GM23338 (cell line): Measurements from ENCODE around the gene SLC9B1. TPM values are rescaled to one million over a fixed set of nuclear protein-coding genes. Genes with fewer than 3 reads are reported as not detected.

Source experiments
- ATAC-seq: fragments of 200-7000 bp; cut with Tn5 transposase; 3 replicates; pipeline ENCODE4 v1.9.1; 2020
- DNase-seq: peaks from one replicate; pipeline ENCODE4 v3.0.0-alpha.2; 2015; ENCODE audit warnings: low spot score
- H2AFZ ChIP-seq: fragments of 200-600 bp; sonication (generic); 2 replicates; pipeline ENCODE4 v1.8.0; 2016; ENCODE audit warnings: antibody characterized with exemption, mild to moderate bottlenecking, moderate library complexity
- H3F3A ChIP-seq: fragments of 200-600 bp; sonication (generic); replicated peaks from 2 replicates; pipeline ENCODE4 v1.8.0; 2017; ENCODE audit warnings: antibody characterized with exemption, mixed run types, low read depth
- H3K27ac ChIP-seq: fragments of 200-600 bp; sonication (generic); 2 replicates; pipeline ENCODE4 v1.6.1; 2016; ENCODE audit warnings: low read depth
- H3K27me3 ChIP-seq: fragments of 200-600 bp; sonication (generic); 2 replicates; pipeline ENCODE4 v1.8.0; 2016; ENCODE audit warnings: mild to moderate bottlenecking, mixed run types, moderate library complexity; ENCODE audit not compliant: insufficient read depth
- H3K36me3 ChIP-seq: fragments of 200-600 bp; sonication (generic); 2 replicates; pipeline ENCODE4 v1.8.0; 2016; ENCODE audit warnings: mild to moderate bottlenecking; ENCODE audit not compliant: insufficient read depth
- H3K4me1 ChIP-seq: fragments of 200-600 bp; sonication (generic); 2 replicates; pipeline ENCODE4 v1.8.0; 2016; ENCODE audit warnings: mild to moderate bottlenecking, moderate library complexity; ENCODE audit not compliant: insufficient read depth
- H3K4me2 ChIP-seq: fragments of 200-600 bp; sonication (generic); 2 replicates; pipeline ENCODE4 v1.7.1; 2017; ENCODE audit warnings: mixed run types
- H3K4me3 ChIP-seq: fragments of 200-600 bp; sonication (generic); 2 replicates; pipeline ENCODE4 v1.6.1; 2016; ENCODE audit warnings: mixed run types
- H3K79me2 ChIP-seq: fragments of 200-600 bp; sonication (generic); replicated peaks from 2 replicates; pipeline ENCODE4 v1.8.0; 2017; ENCODE audit warnings: mild to moderate bottlenecking; ENCODE audit not compliant: insufficient read depth
- H3K9me2 ChIP-seq: fragments of 200-600 bp; sonication (generic); 2 replicates; pipeline ENCODE4 v1.8.0; 2017; ENCODE audit not compliant: insufficient read depth
- H4K20me1 ChIP-seq: fragments of 200-600 bp; sonication (generic); replicated peaks from 2 replicates; pipeline ENCODE4 v1.8.0; 2017; ENCODE audit warnings: mild to moderate bottlenecking; ENCODE audit not compliant: insufficient read depth
- H3K27ac Mint-ChIP-seq: 2 replicates; pipeline ENCODE4 v1.8.0; 2020; ENCODE audit warnings: inconsistent platforms, mild to moderate bottlenecking, moderate library complexity, mixed read lengths
- H3K27me3 Mint-ChIP-seq: 3 replicates; pipeline ENCODE4 v1.8.0; 2022; ENCODE audit warnings: low read depth, mild to moderate bottlenecking, moderate library complexity, mixed read lengths, inconsistent platforms; ENCODE audit not compliant: insufficient read depth, poor library complexity
- H3K36me3 Mint-ChIP-seq: 3 replicates; pipeline ENCODE4 v1.8.0; 2021; ENCODE audit warnings: low read depth, mild to moderate bottlenecking, inconsistent platforms, moderate library complexity, mixed read lengths
- H3K4me1 Mint-ChIP-seq: 3 replicates; pipeline ENCODE4 v1.8.0; 2020; ENCODE audit warnings: mild to moderate bottlenecking, inconsistent platforms, mixed read lengths
- H3K4me3 Mint-ChIP-seq: 3 replicates; pipeline ENCODE4 v1.8.0; 2021; ENCODE audit warnings: moderate library complexity, mild to moderate bottlenecking, inconsistent platforms, mixed read lengths
- H3K9me3 Mint-ChIP-seq: 3 replicates; pipeline ENCODE4 v1.8.0; 2020; ENCODE audit warnings: moderate library complexity, mild to moderate bottlenecking, inconsistent platforms, mixed read lengths
- CREB1 ChIP-seq: fragments of 250-450 bp; sonication (Bioruptor Pico); IDR thresholded peaks from 2 replicates; pipeline ENCODE4 v1.5.0; 2020; ENCODE audit warnings: low read depth, mild to moderate bottlenecking, moderate library complexity
- STAT1 ChIP-seq: IDR thresholded peaks from one replicate; pipeline ENCODE4 v1.6.1; 2016; ENCODE audit warnings: antibody characterized with exemption; ENCODE audit not compliant: unreplicated experiment
- ZNF331 ChIP-seq: fragments of 250-450 bp; sonication (Bioruptor Pico); IDR thresholded peaks from 2 replicates; pipeline ENCODE4 v1.5.0; 2020; ENCODE audit warnings: low read depth, mild to moderate bottlenecking, moderate library complexity
- polyA plus RNA-seq: library from polyadenylated mRNA; unstranded; fragments of >200 nt; fragmentation: Nextera tagmentation; extraction: Ambion mirVana; gene quantifications from 2 replicates; pipeline ENCODE4 v1.2.1, GENCODE V29; 2016
- total RNA-seq: library from RNA; depleted of rRNA; stranded (reverse); fragments of >200 nt; shearing (Covaris generic); gene quantifications from 2 replicates; pipeline ENCODE4 v1.2.3, GENCODE V29; 2014
- TF ChIP-seq, protein P1 (sequence below), 2 experiments: fragments of 200-600 bp in 1 of 2; sonication (generic) in 1 of 2; conservative IDR thresholded peaks; 2 replicates each; pipeline versions ENCODE4 v1.5.1 to v1.6.1; 2016 to 2017; ENCODE audit warnings: antibody characterized with exemption in 2 of 2, low read depth in 2 of 2, mild to moderate bottlenecking in 2 of 2, moderate library complexity in 1 of 2
- TF ChIP-seq, protein P2 (sequence below): fragments of 250-450 bp; sonication (Bioruptor Pico); IDR thresholded peaks from 2 replicates; pipeline ENCODE4 v1.5.0; 2020; ENCODE audit warnings: mild to moderate bottlenecking, moderate library complexity

SLC9B1 gene
- total and polyA plus RNA-seq, 2 experiments from 2014 or later: 0.66 to 0.80 TPM

DNA sequence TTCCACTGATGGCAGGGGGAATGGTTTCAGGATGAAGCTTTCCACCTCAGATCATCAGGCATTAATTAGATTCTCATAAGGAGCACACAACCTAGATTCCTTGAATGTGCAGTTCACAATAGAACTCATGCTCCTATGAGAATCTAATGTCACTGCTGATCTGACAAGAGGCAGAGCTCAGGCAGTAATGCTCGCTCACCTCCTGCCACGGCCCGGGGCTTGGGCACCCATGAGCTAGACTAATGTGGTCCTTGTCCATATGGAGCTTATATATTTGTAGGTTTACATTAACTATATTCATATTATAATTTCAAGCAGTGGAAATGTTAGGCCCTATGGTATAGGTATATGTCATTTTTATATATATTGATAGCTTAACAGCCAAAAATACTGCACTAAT lies 32.6 kb upstream of the SLC9B1 start:
- DNase-seq (no peak), ATAC-seq (no peak)
- no peak for TF ChIP-seq CREB1
- no peaks in the 10 kb centered on the region for H3K36me3 Mint-ChIP-seq
- Histone ChIP-seq H2AFZ (no peak overlapping the region), H3K4me3 (no peak overlapping the region), H3K9me2 (no peaks in the 10 kb centered on the region), H3K79me2 (no peaks in the 10 kb centered on the region), H3K36me3 (no peaks in the 10 kb centered on the region), H3K4me2 (no peak overlapping the region), H3F3A (no peaks in the 10 kb centered on the region), H3K4me1 (no peaks in the 10 kb centered on the region), H4K20me1 (no peaks in the 10 kb centered on the region), H3K27ac (no peak overlapping the region), H3K27me3 (no peaks in the 10 kb centered on the region)
- no peak overlapping the region for H3K27ac Mint-ChIP-seq
- H3K27me3 Mint-ChIP-seq: no peaks in the 10 kb centered on the region
- H3K4me3 Mint-ChIP-seq: no peak overlapping the region
- no peaks in the 10 kb centered on the region for H3K4me1 Mint-ChIP-seq
- no peaks in the 10 kb centered on the region for H3K9me3 Mint-ChIP-seq

DNA sequence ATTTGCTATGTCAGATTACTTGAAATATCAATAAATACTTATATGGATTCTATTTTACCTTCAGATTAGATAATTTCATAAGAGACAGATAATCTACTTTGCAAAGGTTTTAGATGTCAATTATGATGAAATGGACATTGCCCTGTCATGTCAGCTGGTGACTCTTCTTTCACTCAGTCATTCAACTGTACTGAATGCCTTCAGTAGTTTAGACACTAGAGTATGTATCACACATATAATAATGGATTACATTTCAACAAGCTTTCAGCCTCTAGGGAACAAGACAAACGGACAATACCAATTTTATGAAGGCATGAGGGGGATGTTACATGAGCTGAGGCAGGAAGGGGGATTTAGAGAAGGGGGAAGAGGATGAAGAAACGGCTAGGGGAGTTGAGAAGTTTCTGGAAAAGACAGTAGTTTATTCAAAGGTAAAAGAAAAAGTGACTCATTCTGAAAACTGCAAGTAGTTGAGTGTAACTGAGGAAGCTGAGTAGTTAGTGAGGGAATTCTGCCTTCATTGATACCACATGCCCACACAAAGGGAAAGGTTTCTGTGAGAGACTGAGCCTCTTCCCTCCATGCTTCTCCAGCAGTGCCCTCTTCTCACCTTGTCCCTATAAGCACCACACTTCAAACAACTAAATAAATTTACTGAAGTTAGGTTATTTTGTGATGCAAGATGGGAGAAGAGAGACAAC lies 31.4 kb upstream of the SLC9B1 start:
- Mint-ChIP-seq H3K4me1 (peaks cover 5% of the 10 kb centered on the region), H3K27me3 (no peaks in the 10 kb centered on the region), H3K36me3 (no peaks in the 10 kb centered on the region), H3K9me3 (no peaks in the 10 kb centered on the region), H3K27ac (no peak overlapping the region), H3K4me3 (no peak overlapping the region)
- no peak overlapping the region for H3K4me2 ChIP-seq
- TF ChIP-seq, protein P1, sequence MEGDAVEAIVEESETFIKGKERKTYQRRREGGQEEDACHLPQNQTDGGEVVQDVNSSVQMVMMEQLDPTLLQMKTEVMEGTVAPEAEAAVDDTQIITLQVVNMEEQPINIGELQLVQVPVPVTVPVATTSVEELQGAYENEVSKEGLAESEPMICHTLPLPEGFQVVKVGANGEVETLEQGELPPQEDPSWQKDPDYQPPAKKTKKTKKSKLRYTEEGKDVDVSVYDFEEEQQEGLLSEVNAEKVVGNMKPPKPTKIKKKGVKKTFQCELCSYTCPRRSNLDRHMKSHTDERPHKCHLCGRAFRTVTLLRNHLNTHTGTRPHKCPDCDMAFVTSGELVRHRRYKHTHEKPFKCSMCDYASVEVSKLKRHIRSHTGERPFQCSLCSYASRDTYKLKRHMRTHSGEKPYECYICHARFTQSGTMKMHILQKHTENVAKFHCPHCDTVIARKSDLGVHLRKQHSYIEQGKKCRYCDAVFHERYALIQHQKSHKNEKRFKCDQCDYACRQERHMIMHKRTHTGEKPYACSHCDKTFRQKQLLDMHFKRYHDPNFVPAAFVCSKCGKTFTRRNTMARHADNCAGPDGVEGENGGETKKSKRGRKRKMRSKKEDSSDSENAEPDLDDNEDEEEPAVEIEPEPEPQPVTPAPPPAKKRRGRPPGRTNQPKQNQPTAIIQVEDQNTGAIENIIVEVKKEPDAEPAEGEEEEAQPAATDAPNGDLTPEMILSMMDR (conservative IDR thresholded peaks at IDR 0.05; ENCODE audit: low read depth in 2 of 2): no peak
- TF ChIP-seq ZNF331 (CRISPR knock-in tag) (no peak), STAT1 (no peak)
- TF ChIP-seq, protein P2, sequence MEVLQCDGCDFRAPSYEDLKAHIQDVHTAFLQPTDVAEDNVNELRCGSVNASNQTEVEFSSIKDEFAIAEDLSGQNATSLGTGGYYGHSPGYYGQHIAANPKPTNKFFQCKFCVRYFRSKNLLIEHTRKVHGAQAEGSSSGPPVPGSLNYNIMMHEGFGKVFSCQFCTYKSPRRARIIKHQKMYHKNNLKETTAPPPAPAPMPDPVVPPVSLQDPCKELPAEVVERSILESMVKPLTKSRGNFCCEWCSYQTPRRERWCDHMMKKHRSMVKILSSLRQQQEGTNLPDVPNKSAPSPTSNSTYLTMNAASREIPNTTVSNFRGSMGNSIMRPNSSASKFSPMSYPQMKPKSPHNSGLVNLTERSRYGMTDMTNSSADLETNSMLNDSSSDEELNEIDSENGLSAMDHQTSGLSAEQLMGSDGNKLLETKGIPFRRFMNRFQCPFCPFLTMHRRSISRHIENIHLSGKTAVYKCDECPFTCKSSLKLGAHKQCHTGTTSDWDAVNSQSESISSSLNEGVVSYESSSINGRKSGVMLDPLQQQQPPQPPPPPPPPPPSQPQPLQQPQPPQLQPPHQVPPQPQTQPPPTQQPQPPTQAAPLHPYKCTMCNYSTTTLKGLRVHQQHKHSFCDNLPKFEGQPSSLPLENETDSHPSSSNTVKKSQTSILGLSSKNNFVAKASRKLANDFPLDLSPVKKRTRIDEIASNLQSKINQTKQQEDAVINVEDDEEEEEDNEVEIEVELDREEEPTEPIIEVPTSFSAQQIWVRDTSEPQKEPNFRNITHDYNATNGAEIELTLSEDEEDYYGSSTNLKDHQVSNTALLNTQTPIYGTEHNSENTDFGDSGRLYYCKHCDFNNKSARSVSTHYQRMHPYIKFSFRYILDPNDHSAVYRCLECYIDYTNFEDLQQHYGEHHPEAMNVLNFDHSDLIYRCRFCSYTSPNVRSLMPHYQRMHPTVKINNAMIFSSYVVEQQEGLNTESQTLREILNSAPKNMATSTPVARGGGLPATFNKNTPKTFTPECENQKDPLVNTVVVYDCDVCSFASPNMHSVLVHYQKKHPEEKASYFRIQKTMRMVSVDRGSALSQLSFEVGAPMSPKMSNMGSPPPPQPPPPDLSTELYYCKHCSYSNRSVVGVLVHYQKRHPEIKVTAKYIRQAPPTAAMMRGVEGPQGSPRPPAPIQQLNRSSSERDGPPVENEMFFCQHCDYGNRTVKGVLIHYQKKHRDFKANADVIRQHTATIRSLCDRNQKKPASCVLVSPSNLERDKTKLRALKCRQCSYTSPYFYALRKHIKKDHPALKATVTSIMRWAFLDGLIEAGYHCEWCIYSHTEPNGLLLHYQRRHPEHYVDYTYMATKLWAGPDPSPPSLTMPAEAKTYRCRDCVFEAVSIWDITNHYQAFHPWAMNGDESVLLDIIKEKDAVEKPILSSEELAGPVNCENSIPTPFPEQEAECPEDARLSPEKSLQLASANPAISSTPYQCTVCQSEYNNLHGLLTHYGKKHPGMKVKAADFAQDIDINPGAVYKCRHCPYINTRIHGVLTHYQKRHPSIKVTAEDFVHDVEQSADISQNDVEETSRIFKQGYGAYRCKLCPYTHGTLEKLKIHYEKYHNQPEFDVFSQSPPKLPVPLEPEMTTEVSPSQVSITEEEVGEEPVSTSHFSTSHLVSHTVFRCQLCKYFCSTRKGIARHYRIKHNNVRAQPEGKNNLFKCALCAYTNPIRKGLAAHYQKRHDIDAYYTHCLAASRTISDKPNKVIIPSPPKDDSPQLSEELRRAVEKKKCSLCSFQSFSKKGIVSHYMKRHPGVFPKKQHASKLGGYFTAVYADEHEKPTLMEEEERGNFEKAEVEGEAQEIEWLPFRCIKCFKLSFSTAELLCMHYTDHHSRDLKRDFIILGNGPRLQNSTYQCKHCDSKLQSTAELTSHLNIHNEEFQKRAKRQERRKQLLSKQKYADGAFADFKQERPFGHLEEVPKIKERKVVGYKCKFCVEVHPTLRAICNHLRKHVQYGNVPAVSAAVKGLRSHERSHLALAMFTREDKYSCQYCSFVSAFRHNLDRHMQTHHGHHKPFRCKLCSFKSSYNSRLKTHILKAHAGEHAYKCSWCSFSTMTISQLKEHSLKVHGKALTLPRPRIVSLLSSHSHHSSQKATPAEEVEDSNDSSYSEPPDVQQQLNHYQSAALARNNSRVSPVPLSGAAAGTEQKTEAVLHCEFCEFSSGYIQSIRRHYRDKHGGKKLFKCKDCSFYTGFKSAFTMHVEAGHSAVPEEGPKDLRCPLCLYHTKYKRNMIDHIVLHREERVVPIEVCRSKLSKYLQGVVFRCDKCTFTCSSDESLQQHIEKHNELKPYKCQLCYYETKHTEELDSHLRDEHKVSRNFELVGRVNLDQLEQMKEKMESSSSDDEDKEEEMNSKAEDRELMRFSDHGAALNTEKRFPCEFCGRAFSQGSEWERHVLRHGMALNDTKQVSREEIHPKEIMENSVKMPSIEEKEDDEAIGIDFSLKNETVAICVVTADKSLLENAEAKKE (CRISPR knock-in tag): no peak
- no peaks in the 10 kb centered on the region for H3F3A ChIP-seq
- ATAC-seq (no peak), DNase-seq (no peak)
- no peaks in the 10 kb centered on the region for H4K20me1 ChIP-seq
- H3K27ac ChIP-seq: no peak overlapping the region
- no peaks in the 10 kb centered on the region for H3K27me3 ChIP-seq
- no peaks in the 10 kb centered on the region for H3K9me2 ChIP-seq
- no peaks in the 10 kb centered on the region for H3K79me2 ChIP-seq
- H3K4me1 ChIP-seq: no peaks in the 10 kb centered on the region
- no peak overlapping the region for H3K4me3 ChIP-seq
- no peaks in the 10 kb centered on the region for H3K36me3 ChIP-seq
- H2AFZ ChIP-seq: no peak overlapping the region
